ENCODE results near the gene IGSF1. TPM values are rescaled to one million over a fixed set of nuclear protein-coding genes. Genes with fewer than 3 reads are reported as not detected.

Gene IGSF1
- total RNA-seq, 1 experiment from 2014 or later: 0.48 TPM

GRCh38 chrX:131305926-131306325 is 16.8 kb upstream of the IGSF1 start:
- no TSS peak for BruUV-seq (replicated peaks)

GRCh38 chrX:131302701-131303100 is 13.6 kb upstream of the IGSF1 start:
- Histone ChIP-seq H3K4me3 (no peak overlapping the region), H3K9me2 (ENCODE audit: insufficient read depth) (no peaks in the 10 kb centered on the region), H4K20me1 (ENCODE audit: insufficient read depth) (no peaks in the 10 kb centered on the region), H3K4me2 (no peak overlapping the region), H3K36me3 (ENCODE audit: low read depth) (no peaks in the 10 kb centered on the region), H3K79me2 (ENCODE audit: low read depth) (no peaks in the 10 kb centered on the region), H3K27me3 (ENCODE audit: insufficient read depth, low read depth) (no peaks in the 10 kb centered on the region), H3K9me3 (ENCODE audit: insufficient read depth, low read depth) (no peaks in the 10 kb centered on the region), H3K27ac (no peak overlapping the region), H3K4me1 (replicated peaks; ENCODE audit: insufficient read depth) (no peaks in the 10 kb centered on the region), H3F3A (ENCODE audit: insufficient read depth, low read depth) (no peaks in the 10 kb centered on the region), H2AFZ (no peak overlapping the region)
- no TSS peak for BruUV-seq (replicated peaks)
- intact Hi-C loops (cut with micrococcal nuclease; ENCODE audit: unreplicated experiment): no loop called here
- POLR2A ChIA-PET (ENCODE audit: unreplicated experiment): no interaction called here
- DNase-seq: no peak
- CTCF ChIA-PET: no interaction called here
- TF ChIP-seq EZH2 (IDR thresholded peaks at IDR 0.05; ENCODE audit: low read depth) (no peak), CTCF (conservative IDR thresholded peaks at IDR 0.05) (no peak)

More at GRCh38 chrX:131305926-131306325, 16.8 kb upstream of the IGSF1 start:
- no peaks in the 10 kb centered on the region for H4K20me1 ChIP-seq (ENCODE audit: insufficient read depth)
- H3K27me3 ChIP-seq (ENCODE audit: insufficient read depth, low read depth): no peaks in the 10 kb centered on the region
- no peaks in the 10 kb centered on the region for H3F3A ChIP-seq (ENCODE audit: insufficient read depth, low read depth)
- H3K9me2 ChIP-seq (ENCODE audit: insufficient read depth): no peaks in the 10 kb centered on the region
- no peaks in the 10 kb centered on the region for H3K79me2 ChIP-seq (ENCODE audit: low read depth)
- ChIA-PET POLR2A (ENCODE audit: unreplicated experiment) (no interaction called here), CTCF (no interaction called here)
- no peak overlapping the region for H2AFZ ChIP-seq
- no peaks in the 10 kb centered on the region for H3K4me1 ChIP-seq (replicated peaks; ENCODE audit: insufficient read depth)
- intact Hi-C loops (cut with micrococcal nuclease; ENCODE audit: unreplicated experiment): no loop called here
- no peak overlapping the region for H3K4me3 ChIP-seq
- H3K27ac ChIP-seq: no peak overlapping the region
- H3K4me2 ChIP-seq: no peak overlapping the region
- no peaks in the 10 kb centered on the region for H3K36me3 ChIP-seq (ENCODE audit: low read depth)
- TF ChIP-seq EZH2 (IDR thresholded peaks at IDR 0.05; ENCODE audit: low read depth): no peak
- no peak for TF ChIP-seq CTCF (conservative IDR thresholded peaks at IDR 0.05)
- no peak for DNase-seq
- H3K9me3 ChIP-seq (ENCODE audit: insufficient read depth, low read depth): no peaks in the 10 kb centered on the region

GRCh38 chrX:131301155-131301554 is 12.0 kb upstream of the IGSF1 start:
- ChIA-PET CTCF (no interaction called here), POLR2A (ENCODE audit: unreplicated experiment) (no interaction called here)
- Histone ChIP-seq H3F3A (ENCODE audit: insufficient read depth, low read depth) (no peaks in the 10 kb centered on the region), H3K4me3 (no peak overlapping the region), H3K79me2 (ENCODE audit: low read depth) (no peaks in the 10 kb centered on the region), H3K36me3 (ENCODE audit: low read depth) (no peaks in the 10 kb centered on the region), H3K27me3 (ENCODE audit: insufficient read depth, low read depth) (no peaks in the 10 kb centered on the region), H3K9me3 (ENCODE audit: insufficient read depth, low read depth) (no peaks in the 10 kb centered on the region), H2AFZ (no peak overlapping the region), H3K4me1 (replicated peaks; ENCODE audit: insufficient read depth) (no peaks in the 10 kb centered on the region), H3K9me2 (ENCODE audit: insufficient read depth) (no peaks in the 10 kb centered on the region), H3K27ac (no peak overlapping the region), H3K4me2 (no peak overlapping the region), H4K20me1 (ENCODE audit: insufficient read depth) (no peaks in the 10 kb centered on the region)
- BruUV-seq (replicated peaks): no TSS peak
- TF ChIP-seq EZH2 (IDR thresholded peaks at IDR 0.05; ENCODE audit: low read depth) (no peak), CTCF (conservative IDR thresholded peaks at IDR 0.05) (no peak)
- intact Hi-C loops (cut with micrococcal nuclease; ENCODE audit: unreplicated experiment): no loop called here
- DNase-seq: no peak

All from PC-9 (cell line).